GM21576 (cell line): ENCODE measurements around the gene TDRD12.
A peak's percentile ranks its signal among the peaks of the same experiment; 100 is the strongest.
"Not testable (repeated sequence)": the region's sequence is repeated elsewhere in the genome, so short reads cannot be mapped to it uniquely, and the experiment has no call there.

Experiments used
- ATAC-seq: cut with Tn5 transposase; IDR thresholded peaks from one replicate; pipeline ENCODE4 v1.9.1; 2021; ENCODE audit warnings: mild to moderate bottlenecking, moderate library complexity; ENCODE audit not compliant: unreplicated experiment

TDRD12 gene

DNA sequence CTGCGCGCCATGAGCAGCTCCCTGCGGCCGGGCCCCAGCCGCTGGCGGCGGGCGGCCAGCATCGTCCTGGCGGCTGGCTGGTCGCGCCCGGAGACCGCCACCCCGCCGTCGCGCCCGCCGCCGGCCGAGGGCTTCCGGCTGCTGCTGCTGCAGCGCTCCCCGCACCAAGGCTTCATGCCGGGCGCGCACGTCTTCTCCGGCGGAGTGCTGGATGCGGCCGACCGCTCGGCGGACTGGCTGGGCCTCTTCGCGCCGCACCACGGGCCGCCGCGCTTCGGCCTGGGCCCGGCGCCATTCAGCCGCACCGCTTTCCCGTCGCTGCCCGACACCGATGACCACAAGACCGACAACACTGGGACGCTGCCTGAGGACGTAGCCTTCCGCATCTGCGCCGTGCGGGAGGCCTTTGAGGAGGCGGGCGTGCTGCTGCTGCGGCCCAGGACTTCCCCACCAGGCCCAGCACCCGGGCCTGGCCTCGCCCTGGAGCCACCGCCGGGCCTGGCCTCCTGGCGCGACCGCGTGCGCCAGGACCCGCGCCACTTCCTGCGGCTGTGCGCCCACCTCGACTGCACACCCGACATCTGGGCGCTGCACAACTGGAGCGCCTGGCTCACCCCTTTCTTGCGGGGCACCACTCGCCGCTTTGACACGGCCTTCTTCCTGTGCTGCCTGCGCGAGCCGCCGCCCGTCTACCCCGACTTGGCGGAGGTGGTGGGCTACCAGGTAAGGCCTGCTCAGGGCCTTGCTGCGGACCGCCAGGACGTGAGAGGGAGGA lies 27.4 kb upstream of the TDRD12 start:
- ATAC-seq: peak; percentile 53

DNA sequence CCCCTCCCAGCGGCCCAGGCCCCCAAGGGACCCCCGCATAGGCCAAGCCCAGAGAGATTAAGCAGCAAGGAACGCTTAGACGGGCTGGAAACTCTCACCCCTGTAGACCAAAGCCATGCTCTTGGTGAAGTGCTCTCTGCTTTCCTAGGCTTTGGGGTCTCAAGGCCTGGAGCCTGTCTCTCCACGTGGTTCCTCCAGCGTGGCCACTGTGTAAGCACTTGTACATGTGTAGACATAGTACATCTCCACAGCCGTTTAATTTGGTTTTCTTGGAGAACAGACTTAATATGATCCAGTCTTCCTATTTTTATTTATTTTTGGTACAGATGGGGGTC lies 26.9 kb upstream of the TDRD12 start:
- ATAC-seq: peak; percentile 0

DNA sequence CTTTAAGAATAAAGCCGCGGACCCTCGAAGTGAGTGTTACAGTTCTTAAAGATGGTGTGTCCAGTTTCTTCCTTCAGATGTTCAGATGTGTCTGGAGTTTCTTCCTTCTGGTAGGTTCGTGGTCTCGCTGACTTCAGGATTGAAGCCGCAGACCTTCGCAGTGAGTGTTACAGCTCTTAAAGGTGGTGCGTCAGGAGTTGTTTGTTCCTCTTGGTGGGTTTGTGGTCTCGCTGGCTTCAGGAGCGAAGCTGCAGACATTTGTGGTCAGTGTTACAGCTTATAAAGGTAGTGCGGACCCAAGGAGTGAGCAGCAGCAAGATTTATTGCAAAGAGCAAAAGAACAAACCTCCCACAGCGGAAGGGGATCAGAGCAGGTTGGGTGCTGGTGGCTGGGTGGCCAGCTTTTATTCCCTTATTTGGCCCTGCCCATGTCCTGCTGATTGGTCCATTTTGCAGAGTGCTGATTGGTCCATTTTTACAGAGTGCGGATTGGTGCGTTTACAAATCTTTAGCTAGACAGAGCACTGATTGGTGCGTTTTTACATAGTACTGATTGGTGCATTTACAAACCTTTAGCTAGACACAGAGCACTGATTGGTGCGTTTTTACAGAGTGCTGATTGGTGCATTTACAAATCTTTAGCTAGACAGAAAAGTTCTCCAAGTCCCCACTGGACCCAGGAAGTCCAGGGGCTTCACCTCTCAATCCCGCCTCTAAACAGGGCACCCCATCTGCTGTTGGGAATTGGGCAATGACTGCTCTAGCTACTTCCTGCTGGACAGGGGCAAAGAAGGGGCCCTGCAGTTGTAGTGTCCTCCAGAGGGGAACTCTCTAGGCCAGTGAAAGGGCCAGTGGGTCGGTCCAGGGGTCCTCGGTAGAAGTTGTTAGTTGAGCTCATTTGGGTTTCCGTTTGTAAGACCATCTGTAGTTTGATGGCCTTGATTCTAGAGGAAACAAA lies 26.1 kb upstream of the TDRD12 start:
- not testable (repeated sequence) for ATAC-seq

DNA sequence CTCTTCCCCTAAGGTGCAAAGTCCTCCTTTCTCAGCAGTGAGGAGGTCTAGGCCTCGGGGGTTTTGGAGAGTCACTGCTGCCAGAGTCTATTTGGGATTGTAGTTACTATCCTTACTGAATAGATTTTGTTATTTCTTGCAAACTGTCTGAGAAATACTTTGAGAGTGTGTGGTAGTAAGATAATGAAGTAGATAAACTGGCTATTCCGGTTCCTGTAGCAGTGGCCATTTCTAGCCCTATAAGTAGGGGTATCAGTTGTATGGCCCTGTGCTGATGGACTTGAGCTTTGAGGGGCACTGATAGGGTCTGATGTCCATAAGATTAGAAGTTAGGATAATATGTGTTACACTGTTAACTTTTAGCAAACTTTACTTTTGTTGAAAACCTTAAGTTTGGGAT lies 25.3 kb upstream of the TDRD12 start:
- not testable (repeated sequence) for ATAC-seq

DNA sequence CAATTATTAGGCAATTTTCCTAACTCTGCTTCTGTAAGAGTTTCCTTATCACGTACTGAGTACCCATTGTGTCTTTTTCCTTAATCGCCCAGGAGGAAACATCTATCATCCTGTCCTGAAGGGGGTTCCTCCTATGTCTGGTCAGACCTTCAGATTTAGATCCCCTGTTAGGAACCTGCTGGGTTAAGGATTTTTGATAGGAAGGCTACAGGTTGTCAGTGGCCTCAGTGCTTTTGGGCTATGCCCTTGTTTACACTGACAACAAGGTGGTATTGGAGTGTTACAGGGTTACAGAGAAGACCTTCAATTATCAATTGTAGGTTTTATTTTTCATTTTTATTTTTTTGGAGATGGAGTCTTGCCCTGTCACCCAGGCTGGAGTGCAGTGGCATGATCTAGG lies 24.7 kb upstream of the TDRD12 start:
- not testable (repeated sequence) for ATAC-seq

DNA sequence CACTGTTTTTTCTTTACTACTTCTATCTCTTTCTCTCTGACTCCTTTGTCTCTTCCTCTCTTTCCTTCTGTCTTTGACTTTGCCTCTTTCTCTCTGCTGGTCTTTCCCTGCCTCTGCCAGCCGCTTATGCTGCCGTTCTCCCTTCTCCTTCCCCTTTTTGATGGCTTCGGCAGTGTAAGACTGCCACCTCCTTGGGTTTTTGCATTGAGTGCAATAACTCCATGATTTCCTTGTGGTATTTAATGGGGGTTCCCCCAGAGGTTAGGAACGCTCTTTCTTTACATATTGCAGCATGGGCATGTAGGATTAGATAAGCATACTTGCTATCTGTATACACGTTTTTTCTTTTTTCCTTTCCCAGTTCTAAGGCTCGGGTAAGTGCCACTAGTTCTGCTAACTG lies 24.1 kb upstream of the TDRD12 start:
- ATAC-seq: not testable (repeated sequence)

DNA sequence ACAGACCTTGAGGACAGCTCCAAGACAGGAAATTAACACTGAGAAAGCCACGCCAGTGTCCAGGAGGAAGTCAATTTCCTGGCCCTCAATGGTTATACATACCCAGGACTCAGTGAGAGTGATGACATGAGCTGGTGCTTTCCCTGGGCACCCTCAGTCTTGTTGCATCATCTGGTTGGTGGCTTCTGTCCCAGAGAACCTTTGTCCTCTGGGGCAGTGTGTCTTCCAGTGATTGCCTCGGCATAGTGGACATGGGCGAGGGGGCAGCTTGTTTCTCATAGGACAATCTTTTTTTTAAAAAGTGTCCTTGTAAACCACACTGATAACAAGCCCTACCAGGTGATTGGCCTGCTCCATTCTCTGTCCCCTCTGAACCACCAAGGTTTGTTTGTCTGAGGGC lies 22.8 kb upstream of the TDRD12 start:
- not testable (repeated sequence) for ATAC-seq

DNA sequence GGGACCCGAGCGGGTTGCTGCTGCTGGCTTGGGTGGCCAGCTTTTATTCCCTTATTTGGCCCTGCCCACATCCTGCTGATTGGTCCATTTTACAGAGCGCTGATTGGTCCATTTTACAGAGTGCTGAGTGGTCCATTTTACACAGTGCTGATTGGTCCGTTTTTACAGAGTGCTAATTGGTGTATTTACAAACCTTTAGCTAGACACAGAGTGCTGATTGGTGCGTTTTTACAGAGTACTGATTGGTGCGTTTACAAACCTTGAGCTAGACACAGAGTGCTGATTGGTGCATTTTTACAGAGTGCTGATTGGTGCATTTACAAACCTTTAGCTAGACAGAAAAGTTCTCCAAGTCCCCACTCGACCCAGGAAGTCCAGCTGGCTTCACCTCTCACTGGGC lies 19.4 kb upstream of the TDRD12 start:
- ATAC-seq: not testable (repeated sequence)

DNA sequence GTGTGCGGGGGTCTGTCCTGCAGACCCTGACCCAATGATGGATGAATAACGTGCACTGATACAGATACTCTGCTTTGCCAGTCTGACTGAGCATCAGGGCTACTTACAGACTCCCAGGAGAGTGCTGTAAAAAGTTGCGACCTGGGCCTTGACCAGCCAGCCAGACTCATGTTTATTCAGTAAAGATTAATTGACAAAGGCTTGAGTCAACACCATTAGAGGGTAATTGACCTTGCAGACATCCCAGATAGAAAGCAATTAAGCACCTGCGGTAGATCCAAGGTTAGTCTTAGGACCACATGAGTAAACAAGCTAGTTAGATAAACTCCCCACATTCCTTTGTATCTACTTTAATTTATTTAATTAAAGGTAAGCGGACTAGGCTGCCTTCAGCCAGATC lies 17.6 kb upstream of the TDRD12 start:
- ATAC-seq: no peak

DNA sequence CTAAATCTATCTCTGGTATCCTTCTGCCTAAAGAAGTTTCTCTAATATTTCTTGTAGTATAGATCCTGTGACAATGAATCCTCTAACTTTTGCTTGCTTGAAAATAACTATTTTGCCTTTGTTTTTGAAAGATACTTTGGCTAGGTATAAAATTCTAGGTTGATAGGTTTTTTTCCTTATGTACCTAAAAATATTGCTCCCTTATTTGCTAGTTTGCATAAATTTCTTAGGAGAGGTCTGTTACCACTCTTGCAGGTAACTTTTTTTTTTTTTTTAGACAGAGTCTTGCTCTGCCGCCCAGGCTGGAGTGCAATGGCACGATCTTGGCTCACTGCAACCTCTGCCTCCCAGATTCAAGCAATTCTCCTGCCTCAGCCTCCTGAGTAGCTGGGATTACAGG lies 15.6 kb upstream of the TDRD12 start:
- not testable (repeated sequence) for ATAC-seq

DNA sequence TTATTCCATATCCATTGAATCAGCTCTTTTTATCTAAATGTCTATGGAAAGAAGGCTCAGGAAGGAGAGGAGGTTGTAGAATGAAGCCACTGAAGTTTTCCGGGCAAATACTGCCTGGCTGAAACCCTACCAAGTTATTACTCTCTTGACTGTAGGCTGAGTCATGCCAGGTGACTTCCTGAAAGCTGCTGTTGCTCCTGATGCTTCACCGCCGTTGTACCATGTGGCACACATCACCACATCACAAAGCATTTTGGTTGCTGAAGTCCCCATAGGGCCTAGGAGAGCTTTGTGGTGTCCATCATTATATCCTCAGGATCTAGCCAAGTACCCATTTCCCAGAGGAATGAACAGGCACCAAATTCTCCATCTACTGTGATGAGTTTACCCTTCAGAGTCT lies 11.1 kb upstream of the TDRD12 start:
- ATAC-seq: no peak

DNA sequence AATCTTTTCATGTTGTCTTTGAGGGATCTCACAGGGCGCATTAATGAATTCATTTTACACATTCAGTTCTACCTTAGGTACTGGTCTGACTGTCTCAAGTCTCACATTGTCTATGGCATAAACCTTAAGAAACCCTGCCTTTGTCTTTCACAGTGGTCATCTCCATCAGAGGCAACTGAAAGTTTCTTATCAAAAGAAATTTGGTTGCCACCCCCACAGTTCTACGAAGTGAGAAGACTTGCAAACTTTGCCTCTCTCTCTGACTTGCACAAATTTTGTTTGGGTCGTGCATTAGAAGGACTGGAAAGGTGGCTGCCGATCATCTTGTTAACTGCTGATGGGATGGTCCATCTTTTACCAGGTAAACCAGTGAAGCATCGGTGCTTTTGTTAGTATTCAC lies 10.5 kb upstream of the TDRD12 start:
- ATAC-seq: no peak

DNA sequence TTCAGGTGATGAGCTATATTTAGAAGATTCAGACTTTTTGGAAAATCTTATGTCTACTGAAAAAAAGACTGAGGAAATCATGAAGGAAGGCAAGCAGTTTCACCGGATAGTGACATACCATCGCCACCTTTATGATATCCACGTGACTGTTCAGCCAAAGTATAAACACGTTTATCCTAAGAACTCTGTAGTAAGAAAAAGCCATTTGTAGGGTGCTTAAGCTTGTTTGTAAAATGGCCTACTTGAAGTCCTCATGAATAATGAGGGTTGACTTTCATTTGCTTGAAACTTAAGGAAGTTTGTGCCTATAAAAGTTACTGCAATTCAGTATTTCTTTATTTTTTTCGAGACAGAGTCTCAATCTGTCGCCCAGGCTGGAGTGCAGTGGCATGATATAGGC lies 7.8 kb upstream of the TDRD12 start:
- no peak for ATAC-seq

DNA sequence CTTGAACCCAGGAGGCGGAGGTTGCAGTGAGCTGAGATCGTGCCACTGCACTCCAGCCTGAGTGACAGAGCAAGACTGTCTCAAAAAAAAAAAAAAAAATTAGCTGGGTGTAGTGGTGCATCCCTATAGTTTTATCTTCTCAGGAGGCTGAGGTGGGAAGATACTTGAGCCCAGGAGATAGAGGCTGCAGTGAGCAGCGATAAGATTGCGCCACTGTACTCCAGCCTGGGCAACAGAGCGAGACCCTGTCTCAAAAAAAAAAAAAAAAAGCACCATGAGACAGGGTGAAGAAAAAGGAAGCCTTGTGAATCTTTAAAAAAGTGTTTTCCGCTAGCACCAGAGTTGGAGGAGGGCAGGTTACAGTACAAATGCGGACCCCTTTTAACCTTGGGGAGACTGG lies 3.4 kb upstream of the TDRD12 start:
- not testable (repeated sequence) for ATAC-seq

DNA sequence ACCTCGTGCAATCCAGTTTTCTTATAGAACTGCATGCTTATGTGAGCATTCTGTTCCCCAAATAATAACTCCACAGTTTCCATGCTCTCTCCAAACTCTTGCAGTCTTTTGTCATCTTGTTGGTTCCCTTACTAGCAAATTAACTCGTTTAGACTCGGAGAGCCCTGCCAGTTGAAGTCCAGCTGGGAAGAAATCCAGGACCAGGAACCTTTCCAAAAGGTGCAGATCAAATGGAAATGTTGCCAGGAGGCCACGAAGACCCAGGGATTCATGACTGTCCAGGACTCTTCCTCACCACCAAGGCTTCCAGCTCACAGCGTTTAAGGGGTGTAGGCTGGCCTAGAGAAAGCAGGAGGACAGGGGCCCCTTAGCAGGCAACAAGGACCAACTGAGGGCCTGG lies 2.1 kb upstream of the TDRD12 start:
- no peak for ATAC-seq

DNA sequence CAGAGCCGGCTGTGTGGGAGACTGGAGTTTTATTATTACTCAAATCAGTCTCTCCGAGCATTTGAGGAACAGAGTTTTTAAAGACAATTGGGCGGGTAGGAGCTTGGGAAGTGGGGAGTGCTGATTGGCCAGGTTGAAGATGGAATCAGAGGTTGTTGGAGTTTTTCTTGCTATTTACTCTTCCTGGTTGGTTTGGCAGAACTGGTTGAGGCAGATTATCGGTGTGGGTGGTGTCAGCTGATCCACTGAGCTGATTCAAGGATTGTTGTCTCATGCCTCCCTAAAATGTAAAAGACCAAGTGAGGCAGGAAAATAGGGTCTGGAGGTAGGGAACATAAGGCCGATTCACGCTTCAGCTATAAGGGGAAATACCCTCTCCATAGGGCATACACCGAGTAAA lies 1.3 kb upstream of the TDRD12 start:
- no peak for ATAC-seq

DNA sequence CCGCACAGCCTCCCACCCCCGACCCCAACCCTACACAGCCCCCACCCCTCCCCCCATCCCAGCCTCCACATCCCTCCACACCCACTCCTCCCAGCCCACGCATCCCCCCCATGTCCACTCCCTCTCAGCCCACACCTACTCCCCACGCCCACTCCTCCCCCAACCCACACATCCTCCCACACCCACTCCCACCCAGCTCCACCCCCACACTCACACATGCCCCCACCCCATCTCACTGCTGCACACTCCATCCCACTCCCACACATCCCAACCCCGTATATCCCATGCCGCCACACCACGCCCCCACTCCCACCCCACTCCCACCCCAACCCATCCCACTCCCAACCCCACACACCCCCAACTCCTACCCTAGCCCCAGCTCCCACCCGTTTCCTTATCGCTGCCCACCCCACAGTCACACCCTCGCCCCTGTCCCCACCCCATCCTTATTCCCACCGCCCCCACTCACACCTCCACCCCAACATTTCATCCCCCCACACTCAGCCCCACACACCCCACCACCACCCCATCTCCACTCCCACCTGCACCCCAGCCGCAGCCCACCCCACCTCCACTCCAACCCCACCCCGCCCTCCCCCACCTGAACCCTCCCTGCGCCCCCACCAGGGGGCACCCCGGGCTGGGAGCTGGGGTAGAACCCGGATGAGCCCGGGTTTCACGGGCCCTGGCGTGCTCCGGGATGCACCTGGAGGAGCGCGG lies 809 bp downstream of the TDRD12 start:
- ATAC-seq: no peak

DNA sequence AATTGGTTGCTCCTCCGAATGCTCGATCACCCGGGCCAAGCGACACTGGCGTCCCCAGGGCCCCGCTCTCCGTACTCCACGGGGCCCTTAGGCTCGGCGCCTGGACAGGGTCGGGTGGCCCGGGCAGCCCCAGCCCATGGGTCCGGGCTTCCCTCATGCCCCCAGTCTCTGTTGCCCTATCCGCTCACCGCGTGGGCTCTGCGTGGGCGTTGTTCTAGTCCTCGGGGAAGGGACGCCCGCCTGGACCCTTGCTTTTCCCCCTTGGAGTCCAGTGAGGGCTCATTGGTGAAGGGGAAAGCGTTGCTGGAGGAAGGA lies 1.3 kb downstream of the TDRD12 start:
- ATAC-seq: no peak

DNA sequence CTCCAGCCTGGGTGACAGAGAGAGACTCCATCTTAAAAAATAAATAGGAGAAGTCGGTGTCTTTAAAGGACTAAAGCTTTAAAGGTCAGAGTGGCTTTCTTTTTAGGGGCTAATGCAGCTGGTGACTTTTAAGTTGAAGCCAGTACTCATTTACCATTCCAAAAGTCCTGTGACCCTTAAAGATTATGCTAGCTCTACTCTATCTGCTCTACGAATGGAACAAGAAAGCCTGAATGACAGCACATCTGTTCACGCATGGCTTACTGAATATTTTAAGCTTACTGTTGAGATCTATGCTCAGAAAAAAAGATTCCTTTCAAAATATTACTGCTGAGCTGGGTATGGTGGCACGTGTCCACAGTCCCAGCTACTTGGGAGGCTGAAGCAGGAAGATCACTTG lies 16.4 kb downstream of the TDRD12 start:
- no peak for ATAC-seq

DNA sequence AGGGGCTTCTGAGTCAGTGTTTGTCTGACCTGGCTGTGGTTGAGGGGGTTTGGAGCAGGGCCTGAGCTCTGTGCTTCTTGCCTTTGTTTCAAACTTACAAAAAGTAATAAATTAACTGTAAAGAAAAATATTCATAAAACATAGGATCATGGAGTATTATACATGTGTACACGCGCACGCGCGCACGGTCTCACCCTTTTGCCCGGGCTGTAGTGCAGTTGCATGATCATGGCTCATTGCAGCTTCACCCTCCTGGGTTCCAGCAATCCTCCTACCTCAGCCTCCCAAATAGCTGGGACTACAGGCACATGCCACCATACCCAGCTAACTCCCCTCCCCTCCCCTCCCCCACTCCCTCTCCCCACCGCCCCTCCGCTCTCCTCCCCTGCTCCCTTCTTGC lies 23.5 kb downstream of the TDRD12 start:
- no peak for ATAC-seq

DNA sequence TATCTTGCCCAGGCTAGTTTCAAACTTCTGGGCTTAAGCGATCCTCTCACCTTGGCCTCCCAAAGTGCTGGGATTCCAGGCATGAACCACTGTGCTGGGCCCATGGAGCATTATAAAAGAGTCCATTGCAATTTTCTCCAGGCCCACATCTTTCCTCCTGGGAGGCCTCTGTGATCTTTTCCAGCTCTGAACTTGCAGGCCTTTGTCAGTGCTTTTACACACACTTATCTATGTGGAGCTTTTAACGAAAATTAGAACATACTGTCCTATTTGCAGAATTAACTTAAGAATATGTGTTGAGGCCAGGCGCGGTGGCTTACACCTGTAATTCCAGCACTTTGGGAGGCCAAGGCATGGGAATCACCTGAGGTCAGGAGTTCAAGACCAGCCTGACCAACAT lies 23.9 kb downstream of the TDRD12 start:
- no peak for ATAC-seq
